GM03348 (cell line): ENCODE results near the gene MYBL2.

Source experiments
- DNase-seq: peaks from one replicate; pipeline ENCODE4 v3.0.0; 2012; ENCODE audit warnings: low spot score

The MYBL2 gene

GRCh38 chr20:43723186-43723585, 56.3 kb downstream of the MYBL2 start:
- no peak for DNase-seq

GRCh38 chr20:43723735-43724134, 56.8 kb downstream of the MYBL2 start:
- DNase-seq = no peak

GRCh38 chr20:43724383-43724782, 57.5 kb downstream of the MYBL2 start:
- DNase-seq = no peak

GRCh38 chr20:43725666-43726065, 58.8 kb downstream of the MYBL2 start:
- DNase-seq = no peak

- DNase-seq = no peak
Observed at GRCh38 chr20:43726333-43726732, 59.4 kb downstream of the MYBL2 start.

GRCh38 chr20:43726811-43727338, 60.0 kb downstream of the MYBL2 start, which contains the start of gene GTSF1L:
TSS of gene GTSF1L (minus strand) at chr20:43727002. CDS start at chr20:43726694, 308 bp downstream.
- DNase-seq = no peak

- no peak for DNase-seq
Observed at GRCh38 chr20:43727980-43728590, 61.2 kb downstream of the MYBL2 start.

- no peak for DNase-seq
Observed at GRCh38 chr20:43728686-43729255, 61.9 kb downstream of the MYBL2 start.

GRCh38 chr20:43731469-43731868, 64.6 kb downstream of the MYBL2 start:
- DNase-seq = peak; percentile 34

- DNase-seq = no peak
Observed at GRCh38 chr20:43731927-43732326, 65.0 kb downstream of the MYBL2 start.

GRCh38 chr20:43736588-43737158, 69.8 kb downstream of the MYBL2 start:
- DNase-seq = no peak

- no peak for DNase-seq
Observed at GRCh38 chr20:43737925-43738324, 71.0 kb downstream of the MYBL2 start.

GRCh38 chr20:43739148-43739749, 72.3 kb downstream of the MYBL2 start:
- DNase-seq = no peak

GRCh38 chr20:43740642-43741041, 73.7 kb downstream of the MYBL2 start:
- no peak for DNase-seq

- no peak for DNase-seq
Observed at GRCh38 chr20:43744151-43744611, 77.3 kb downstream of the MYBL2 start.

- DNase-seq = no peak
Observed at GRCh38 chr20:43744966-43745730, 78.2 kb downstream of the MYBL2 start.

GRCh38 chr20:43746344-43747137, 79.6 kb downstream of the MYBL2 start:
- no peak for DNase-seq

- DNase-seq = no peak
Observed at GRCh38 chr20:43748274-43748673, 81.4 kb downstream of the MYBL2 start.

- peak; percentile 94 for DNase-seq
Observed at GRCh38 chr20:43749734-43750294, 82.9 kb downstream of the MYBL2 start.

GRCh38 chr20:43750774-43751166, 83.9 kb downstream of the MYBL2 start:
- DNase-seq = no peak
